Measurements from ENCODE around the gene ZNF213. TPM values are rescaled to one million over a fixed set of nuclear protein-coding genes. Genes with fewer than 3 reads are reported as not detected.

Gene ZNF213
- total RNA-seq, 4 donors from 2014 or later: 3.9 to 14.3 (median 6.4) TPM

DNA sequence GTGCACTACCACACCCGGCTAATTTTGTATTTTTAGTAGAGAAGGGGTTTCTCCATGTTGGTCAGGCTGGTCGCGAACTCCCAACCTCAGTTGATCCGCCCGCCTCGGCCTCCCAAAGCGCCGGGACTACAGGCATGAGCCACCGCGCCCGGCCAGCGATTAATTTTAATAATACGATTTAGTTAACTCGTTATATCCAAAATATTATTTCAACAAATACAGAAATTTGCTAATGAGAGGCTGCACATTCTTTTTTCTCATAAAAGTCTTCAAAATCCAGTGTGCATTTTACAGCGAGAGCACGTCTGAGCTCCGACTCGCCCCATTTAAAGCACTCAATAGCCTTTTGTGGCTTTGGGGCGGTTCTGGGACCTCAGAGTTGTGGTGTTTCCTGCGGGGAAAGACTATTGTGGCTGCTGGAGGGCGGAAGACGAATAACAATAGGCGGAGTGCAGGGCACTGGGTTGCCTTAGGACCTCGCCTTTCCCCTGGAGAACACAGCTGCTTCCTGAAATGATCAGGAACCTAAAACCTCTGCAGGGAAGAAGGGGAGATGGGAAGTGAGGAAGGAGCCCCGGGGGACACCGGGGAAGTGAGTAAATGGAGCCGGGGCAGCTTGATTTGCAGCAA is 32.9 kb upstream of the ZNF213 start:
- DNase-seq: no peak
- no peak for TF ChIP-seq POLR2A (IDR thresholded peaks at IDR 0.05)
- TF ChIP-seq, protein P1, sequence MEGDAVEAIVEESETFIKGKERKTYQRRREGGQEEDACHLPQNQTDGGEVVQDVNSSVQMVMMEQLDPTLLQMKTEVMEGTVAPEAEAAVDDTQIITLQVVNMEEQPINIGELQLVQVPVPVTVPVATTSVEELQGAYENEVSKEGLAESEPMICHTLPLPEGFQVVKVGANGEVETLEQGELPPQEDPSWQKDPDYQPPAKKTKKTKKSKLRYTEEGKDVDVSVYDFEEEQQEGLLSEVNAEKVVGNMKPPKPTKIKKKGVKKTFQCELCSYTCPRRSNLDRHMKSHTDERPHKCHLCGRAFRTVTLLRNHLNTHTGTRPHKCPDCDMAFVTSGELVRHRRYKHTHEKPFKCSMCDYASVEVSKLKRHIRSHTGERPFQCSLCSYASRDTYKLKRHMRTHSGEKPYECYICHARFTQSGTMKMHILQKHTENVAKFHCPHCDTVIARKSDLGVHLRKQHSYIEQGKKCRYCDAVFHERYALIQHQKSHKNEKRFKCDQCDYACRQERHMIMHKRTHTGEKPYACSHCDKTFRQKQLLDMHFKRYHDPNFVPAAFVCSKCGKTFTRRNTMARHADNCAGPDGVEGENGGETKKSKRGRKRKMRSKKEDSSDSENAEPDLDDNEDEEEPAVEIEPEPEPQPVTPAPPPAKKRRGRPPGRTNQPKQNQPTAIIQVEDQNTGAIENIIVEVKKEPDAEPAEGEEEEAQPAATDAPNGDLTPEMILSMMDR (IDR thresholded peaks at IDR 0.05): no peak
- no peaks in the 10 kb centered on the region for H3K9me3 ChIP-seq
- H3K36me3 ChIP-seq: no peaks in the 10 kb centered on the region
- H3K4me1 ChIP-seq: peaks cover 10 to 46% (median 11%) of the 10 kb centered on the region in 3 donors
- H3K4me3 ChIP-seq: no peak overlapping the region
- H3K27ac ChIP-seq: peak overlapping the region in 3 of 4 donors; percentile 13 to 60 (median 53)
- 24 to 62% methylated on average over 27 of the region's 27 CpGs for WGBS, 2 donors
- intact Hi-C loops (cut with DNase I): no loop called here
- peaks cover 0 to 22% (median 0%) of the 10 kb centered on the region in 4 donors for H3K27me3 ChIP-seq

DNA sequence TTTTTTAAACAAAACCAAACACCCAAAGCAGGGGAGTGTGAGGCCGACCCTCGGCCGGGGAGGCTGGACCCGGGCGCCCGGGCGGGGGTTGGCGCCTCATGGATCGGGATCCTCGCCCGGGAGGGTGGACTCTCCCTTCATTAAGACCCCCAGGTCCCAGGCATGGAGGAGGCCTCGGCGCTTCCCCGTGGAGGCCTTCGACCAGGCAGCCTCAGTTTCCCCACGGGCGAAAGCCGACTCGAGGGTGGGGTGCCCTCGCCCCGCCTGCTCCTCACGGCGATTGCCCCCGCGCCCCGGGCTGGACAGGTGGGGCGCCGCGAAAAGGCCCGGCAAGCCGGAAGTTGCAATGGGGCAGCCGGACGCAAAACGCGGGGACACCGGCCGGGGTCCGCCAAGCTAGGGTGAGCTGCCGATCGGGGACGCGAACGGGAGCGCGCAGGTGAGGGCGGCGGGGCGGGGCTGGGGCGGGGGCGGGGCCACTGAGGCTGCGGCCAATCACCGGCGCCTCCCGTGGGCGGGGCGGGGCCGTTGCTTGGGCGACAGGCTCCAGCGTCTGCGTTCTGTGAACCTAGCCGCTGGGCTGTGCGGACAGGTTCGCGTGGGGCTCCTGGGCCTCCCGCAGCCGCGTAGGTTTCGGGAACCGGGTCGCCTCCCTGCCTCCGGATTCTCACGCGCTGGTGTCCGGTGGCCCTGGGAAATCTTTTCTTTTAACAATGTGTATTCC is 28.5 kb upstream of the ZNF213 start:
- TF ChIP-seq POLR2A (IDR thresholded peaks at IDR 0.05): peak in 1 of 4 donors; percentile 55
- TF ChIP-seq, protein P1 (IDR thresholded peaks at IDR 0.05): no peak

DNA sequence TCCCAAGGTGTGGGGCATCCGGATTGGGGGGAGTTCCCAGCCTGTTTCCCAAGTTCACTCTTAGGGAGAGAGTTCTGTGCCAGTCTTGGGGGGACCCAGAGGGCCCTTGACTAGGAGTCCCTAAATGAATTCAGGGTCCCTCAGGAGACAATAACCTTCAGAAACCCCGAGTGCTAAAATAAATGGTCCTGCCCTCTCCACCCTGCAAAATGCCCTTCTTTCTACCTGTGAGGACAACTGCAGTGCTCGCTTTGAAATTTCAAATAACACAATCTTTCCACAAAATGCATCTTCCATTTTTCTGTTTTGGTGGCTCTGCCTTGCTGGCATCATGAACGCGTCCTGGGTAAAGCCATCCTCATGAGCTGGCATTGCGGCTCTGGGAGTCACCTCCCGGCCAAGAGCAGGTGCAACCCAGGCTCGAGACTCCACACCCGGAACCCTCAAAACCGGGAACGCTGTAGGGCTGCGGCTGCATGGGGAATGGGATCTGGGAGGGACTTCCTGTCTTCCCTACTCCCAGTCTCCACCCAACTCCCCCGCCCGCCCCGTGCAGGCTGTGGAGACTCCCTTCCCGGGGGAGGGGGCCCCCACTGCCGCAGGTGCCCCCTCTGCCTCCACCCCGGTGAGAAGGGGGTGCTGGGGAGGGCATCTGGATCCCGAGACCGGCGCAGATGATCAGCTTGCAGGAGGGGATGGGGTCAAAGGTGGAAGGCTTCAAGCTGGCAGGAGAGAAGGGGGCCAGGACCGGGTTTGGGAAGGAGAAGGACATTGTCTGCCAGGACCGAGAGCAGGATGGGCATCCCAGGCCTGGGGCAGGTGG is 22.6 kb upstream of the ZNF213 start, which contains the start of gene ZNF205:
Gene ZNF205, plus strand, starts transcription at position 529 of the 823 bp plus-strand sequence. CDS start 845 bp downstream, outside the sequence.
- Histone ChIP-seq H3K4me3 (peak within 1 kb of the TSS; percentile 45 to 78 (median 76)), H3K27ac (peak within 1 kb of the TSS; percentile 55 to 86 (median 71)), H3K36me3 (peaks cover 6 to 33% (median 15%) of the 10 kb centered on the region in 3 donors), H3K4me1 (peaks cover 13 to 43% (median 21%) of the 10 kb centered on the region in 3 donors), H3K9me3 (no peaks in the 10 kb centered on the region), H3K27me3 (no peaks in the 10 kb centered on the region)
- DNase-seq: no peak
- 12 to 23% methylated on average over 6 to 13 of the region's 23 CpGs for WGBS, 2 donors
- intact Hi-C loops (cut with DNase I): no loop called here
- TF ChIP-seq, protein P1 (IDR thresholded peaks at IDR 0.05): no peak
- no peak for TF ChIP-seq POLR2A (IDR thresholded peaks at IDR 0.05)

More for the DNA sequence above, 28.5 kb upstream of the ZNF213 start:
- H3K36me3 ChIP-seq: no peaks in the 10 kb centered on the region
- peak; percentile 63 for DNase-seq
- intact Hi-C loops (cut with DNase I): no loop called here
- 1 to 4% methylated on average over 23 to 27 of the region's 74 CpGs for whole genome bisulfite sequencing, 2 donors
- H3K27me3 ChIP-seq: no peaks in the 10 kb centered on the region
- H3K27ac ChIP-seq: peak overlapping the region; percentile 85 to 94 (median 91)
- H3K4me3 ChIP-seq: peak overlapping the region; percentile 48 to 83 (median 72)
- H3K9me3 ChIP-seq: no peaks in the 10 kb centered on the region
- H3K4me1 ChIP-seq: peaks cover 5 to 31% (median 6%) of the 10 kb centered on the region in 3 donors

DNA sequence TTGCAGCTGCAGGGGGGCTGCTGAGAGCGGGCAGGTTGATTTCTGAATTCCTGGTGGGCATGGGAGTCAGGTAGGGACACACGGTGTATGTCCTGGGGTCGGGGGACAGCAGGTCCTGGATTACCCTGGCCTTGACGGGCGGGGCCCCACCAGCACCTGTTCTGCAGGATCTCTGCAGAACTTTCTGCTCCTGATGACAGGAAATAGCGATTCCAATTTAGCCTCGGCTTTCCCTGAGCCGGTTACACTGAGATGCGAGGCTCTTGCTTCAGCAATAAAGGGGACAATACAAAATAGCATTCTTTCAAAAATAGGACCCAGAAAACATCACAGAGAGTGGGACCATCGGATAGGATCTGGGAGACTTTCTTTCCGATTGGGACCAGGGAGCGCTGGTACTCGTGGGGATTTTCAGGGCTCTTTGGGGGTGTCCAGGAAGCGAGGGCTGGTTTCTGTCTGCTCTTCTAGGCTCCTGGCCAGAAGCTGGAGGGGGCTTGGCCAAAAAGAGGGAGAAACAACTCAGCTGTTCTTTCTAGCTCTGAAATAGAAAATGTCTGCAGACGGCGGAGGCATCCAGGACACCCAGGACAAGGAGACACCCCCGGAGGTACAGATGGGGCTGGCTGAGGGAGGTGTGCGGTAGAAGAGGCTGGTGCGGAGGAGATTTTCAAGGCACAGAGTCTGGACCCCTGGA is 21.8 kb upstream of the ZNF213 start:
- WGBS, 2 donors: 8 to 16% methylated on average over 11 to 16 of the region's 19 CpGs
- no peak for TF ChIP-seq POLR2A (IDR thresholded peaks at IDR 0.05)
- TF ChIP-seq, protein P1 (IDR thresholded peaks at IDR 0.05): no peak
- Histone ChIP-seq H3K27ac (peak overlapping the region; percentile 55 to 86 (median 71)), H3K4me1 (peaks cover 13 to 40% (median 21%) of the 10 kb centered on the region in 3 donors), H3K36me3 (peaks cover 6 to 38% (median 18%) of the 10 kb centered on the region in 3 donors), H3K27me3 (no peaks in the 10 kb centered on the region), H3K9me3 (no peaks in the 10 kb centered on the region), H3K4me3 (peak overlapping the region; percentile 45 to 78 (median 76))
- DNase-seq: no peak
- intact Hi-C loops (cut with DNase I): no loop called here

Measured in esophagus squamous epithelium (tissue), 5 donors.